ENCODE measurements around the gene METTL24.

The METTL24 gene

DNA sequence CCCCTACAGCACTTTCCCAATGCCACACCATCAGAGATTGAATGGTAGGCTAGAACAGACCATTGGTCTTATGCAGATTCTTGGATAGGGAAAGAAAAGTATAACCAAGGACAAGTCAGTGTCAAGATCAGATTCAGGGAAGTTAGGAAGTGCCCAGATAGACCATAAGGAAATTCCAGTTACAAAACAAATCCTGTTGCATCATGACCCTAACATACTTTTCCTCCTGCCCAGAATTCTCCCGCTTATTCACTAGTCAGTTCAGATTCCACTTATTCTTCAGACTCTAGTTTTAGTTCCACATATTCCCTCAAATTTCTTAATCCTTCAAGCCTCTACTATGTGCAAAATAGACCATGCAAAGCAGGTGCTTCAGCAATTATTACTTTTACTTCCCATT is 20.7 kb downstream of the METTL24 start:
- DNase-seq = no peak

DNA sequence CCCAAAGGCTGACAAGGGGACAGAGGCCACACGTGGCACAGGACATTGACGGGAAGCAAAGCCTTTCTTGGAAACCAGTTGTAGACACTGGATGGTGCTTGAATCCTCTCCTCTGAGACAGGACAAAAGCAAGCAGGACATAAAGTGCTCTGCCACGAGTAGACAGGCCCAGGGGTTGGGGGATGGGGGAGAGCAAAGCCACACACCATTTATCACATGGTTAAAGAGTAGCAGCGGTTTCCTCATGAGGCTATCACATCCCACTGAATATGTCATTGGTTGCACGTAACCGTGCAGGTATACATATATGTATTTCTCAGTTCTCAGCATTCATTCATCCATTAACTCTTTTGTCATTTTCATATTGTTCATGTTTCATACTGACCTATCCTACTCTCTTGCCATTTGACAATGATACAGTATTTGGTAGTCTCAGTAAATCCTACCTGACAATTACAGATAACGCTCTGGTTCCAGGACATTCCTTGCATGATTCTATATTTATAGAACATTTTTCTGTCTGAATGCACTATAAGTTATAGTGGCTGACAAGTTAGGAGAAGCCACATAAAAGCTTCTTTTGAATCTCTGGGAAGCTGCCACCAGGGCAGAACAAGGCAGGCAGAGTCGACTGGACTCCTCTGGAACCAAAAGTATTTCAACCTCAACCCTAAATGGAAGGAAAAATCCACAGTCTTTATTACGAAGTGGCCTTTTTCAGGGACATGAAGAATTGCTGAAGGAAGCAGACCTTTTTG is 23.5 kb downstream of the METTL24 start:
- no peak for DNase-seq

DNA sequence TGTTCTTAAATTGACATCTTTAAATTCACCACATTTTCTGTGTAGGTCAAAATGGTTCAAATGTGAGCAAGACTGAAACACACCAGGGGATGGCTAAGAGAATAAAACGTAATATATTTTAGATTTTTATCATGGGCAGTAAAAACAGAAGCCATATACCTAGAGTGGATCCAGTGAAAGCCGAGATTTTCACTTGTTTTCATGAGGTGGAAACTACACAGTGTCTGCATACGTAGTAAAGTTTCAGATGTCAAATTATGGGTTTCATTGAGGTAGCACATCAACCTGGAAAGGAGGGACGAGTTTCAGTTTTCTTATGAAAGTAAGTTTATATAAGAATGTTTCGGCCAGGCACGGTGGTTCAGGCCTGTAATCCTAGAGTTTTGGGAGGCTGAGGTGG is 25.9 kb downstream of the METTL24 start:
- DNase-seq = no peak

DNA sequence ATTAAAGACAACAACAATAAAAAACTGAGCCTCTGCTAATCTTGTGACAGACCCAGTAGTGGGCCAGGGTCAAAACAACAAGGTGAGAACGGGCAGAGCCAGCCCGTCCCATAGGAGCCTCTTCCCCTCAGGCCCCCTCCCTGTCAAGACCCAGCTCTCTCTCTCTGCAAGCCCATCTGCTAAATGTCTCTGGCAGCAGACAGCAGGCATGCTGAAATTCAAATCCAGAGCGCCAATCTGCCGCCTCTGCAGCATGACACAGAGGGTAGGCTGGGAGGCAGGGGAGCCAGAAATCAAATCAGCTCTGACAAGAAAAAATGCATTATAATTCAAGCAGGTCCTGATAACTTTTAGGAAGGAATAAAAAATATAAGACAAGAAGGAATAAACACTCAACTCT is 26.3 kb downstream of the METTL24 start:
- DNase-seq = peak in 20 of 56 donors; percentile 11 to 69 (median 36)

DNA sequence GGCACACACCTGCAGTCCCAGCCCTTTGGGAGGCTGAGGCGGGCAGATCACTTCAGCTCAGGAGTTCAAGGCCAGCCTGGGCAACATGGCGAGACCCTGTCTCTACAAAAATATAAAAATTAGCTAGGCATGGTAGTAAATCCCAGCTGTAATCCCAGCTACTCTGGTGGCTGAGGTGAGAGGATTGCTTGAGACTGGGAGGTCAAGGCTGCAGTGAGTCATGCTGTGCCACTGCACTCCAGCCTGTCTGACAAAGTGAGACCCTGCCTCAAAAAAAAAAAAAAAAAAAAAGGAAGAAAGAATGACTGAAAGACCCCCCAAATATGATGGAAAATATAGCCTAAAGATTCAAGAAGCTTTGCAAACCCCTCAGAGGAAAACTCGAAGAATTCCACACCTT is 26.8 kb downstream of the METTL24 start:
- no peak for DNase-seq

DNA sequence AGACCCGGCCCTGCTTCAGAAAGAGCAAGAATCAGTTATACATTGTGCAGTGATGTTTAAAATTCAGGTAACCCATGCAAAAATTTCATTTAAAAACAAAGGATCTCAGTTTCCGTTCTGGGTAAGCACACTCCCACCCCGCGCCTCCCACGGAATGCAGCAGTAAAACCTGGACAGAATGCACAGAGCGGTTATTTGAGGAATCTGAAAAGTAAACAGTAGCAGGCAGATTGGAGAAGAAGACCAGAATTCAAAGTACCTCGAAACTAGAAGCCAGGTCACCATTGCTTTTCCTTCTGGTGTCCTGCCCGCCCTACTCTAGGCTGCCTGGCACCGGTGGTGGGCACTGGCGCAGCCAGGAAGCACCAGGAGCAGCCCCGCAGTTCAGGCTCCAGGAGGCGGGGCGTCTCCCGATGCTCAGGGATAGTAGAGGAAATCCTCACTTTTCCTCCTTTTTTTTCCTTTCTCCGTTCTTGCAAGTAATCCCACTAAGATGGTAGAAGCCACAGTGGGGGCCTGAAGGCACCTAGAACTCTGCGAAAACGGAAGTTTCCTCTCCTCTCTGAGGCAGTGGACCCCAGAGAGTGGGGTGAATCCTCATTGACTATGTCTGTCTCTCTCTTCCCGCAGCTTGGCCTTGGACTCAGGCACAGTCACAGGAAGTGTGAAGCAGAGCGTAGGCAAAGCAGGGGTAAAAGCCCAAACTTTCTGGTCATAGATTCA is 28.3 kb downstream of the METTL24 start:
- no peak for DNase-seq

DNA sequence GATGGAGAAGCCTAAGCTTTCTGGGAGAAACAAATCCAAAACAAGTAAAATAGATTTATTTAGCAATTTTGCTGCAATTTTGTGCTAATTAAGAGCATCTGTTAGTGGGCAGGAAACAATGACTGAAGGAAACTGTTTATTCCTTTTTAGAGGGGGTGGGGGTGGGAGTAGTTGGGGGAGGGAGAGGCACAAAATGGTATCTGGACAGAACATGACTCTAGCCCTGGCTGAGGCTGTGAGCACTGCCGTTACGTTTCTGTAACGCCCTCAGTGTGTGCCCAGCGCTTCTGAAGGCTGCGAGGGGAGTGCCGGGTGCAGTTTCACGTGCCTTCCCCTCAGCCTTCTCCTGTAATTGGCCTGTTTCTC is 28.8 kb downstream of the METTL24 start:
- no peak for DNase-seq

DNA sequence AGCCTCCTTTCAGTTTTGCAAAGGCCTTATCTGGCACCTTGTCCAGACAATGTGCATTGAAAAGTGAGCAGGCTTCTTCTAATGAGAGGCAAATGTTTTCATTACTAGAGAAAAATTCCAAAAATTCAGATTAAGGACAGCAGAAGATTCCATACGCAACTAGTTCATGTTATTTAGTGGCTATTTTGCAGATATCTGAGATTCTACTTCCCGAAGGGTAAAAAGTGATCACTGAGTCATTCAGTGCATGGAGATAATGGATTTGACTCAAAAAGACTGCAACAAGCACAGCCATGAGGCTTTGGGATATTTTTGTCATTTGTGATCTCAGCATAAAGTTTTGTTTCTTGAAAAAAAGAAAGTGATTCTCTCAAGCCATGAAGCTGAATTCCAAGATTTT is 29.9 kb downstream of the METTL24 start:
- DNase-seq = no peak

DNA sequence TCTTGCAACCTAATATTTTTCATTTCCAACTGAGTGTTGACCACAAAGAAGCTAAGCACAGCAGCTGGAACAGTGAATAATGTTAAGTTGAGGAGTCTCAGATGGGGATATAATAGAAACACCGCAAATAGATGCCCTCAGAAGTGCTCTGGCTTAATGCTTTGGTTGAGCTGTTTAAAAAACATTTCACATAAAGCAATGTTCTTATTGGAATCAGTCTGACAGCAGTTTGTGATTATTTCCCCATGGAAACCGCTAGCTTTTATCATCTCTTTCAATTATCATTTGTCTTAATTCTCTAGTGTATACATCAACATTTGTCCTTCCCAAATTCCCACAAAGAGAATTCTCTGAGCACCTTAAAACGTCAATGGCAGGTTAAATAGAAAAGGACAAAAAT is 30.8 kb downstream of the METTL24 start:
- DNase-seq = no peak

DNA sequence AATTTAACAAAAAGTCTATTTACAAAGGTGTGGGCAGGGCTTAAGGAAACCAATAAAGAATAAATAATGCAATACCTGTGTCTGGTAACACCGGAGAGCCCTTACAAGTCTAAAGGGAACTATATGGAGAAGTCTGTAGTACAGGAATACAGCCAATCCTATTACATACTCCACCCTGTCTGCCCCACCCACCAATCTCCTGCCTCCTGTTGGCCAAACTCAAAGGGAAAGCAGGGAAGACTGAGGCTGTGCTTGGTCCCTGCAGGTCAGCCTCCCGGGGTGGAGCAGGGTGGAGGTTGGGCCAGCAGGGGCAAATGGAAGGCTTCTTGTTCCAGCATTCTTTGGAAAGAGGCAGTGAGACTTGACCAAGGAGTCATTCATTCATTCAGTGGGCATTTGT is 31.5 kb downstream of the METTL24 start:
- DNase-seq = no peak

DNA sequence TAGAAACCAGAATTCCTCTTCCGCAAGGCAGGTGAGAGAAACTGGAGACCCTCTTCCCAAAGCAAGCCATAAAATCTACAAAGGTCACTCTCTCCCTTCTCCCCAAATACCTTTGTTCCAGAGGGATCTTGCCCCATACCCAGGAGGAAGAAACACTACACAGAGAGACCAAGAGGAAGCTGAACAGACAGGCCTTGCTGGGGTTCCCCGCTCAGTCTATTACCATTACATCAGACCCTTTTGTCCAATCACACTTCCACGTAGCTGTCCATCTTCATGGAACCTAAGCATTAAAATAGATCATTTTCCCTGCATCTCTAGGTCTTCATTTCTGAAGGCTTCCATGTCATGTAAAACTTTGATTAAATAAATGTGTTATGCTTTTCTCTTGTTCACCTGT is 32.1 kb downstream of the METTL24 start:
- DNase-seq = no peak

DNA sequence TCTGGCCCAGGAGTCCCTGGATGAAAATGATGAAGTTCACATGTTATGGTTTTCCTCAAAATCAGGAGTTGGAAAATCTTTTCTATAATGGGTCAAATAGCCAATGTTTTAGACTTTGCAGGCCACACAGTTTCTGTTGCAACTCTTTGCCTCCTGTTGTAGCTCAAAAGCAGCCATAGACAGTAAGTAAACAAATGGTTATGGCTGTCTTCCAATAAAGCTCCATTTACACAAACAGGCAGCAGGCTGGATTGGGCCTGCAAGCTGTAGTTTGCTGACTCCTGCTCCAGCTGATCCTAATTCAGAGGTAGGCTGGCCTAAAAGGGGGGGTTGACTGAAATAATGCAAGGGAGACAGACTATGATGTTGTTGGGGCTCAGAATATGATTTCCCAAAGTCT is 33.0 kb downstream of the METTL24 start:
- DNase-seq = no peak

DNA sequence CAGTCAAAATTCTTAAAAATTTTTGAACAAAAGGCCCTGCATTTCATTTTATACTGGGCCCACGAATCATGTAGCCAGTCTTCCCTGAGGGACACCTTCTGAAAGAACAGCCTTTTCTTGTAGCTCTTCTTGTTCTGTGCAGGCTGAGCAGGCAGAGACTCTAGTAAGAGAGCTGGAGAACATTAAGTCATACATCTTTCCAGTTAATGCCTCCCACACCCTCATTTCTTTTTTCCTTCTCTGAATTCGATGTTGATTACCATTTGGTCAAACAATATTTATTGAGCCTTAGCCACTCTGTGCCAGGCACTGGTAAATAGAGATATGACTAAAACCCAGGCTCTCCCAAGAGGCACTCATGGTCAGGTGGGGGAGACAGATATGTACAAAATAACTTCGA is 33.6 kb downstream of the METTL24 start:
- peak in 1 of 56 donors; percentile 15 for DNase-seq

DNA sequence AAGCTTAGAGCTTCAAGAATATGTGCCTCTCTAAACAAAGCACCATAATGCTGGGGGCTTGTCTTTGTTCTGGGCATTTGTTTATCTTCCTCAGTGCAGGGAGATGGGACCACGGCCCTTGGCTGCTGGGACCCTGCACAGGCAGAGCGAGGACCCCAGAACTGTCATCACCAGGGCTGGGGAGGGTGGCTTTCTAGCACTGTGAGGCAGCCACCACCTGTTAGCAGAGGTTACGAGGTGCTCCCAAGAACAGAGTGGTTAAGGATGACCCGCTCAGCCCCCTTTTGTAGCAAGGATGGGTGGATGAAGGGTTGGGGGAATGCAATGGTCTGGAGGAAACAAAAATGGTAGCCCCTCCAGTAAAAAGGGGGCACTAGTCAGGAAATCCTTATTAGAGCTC is 34.9 kb downstream of the METTL24 start:
- no peak for DNase-seq

DNA sequence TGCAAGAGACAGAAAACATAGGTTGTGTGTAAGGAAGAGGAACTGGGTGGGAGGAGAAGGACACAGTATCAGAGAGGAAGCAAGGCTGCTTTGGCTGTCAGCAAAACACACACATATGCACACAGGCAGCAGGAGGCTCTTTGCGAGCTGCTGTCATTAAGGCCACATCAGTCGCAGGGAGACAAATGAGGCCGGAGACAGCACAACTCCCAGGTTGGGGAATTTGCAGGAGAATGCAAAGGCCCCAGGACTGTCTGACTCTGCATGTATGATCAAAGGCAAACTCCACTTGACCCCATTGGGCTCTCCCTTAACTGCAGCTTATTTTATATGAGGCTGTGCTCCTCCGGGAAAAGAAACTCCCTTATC is 35.3 kb downstream of the METTL24 start:
- no peak for DNase-seq

DNA sequence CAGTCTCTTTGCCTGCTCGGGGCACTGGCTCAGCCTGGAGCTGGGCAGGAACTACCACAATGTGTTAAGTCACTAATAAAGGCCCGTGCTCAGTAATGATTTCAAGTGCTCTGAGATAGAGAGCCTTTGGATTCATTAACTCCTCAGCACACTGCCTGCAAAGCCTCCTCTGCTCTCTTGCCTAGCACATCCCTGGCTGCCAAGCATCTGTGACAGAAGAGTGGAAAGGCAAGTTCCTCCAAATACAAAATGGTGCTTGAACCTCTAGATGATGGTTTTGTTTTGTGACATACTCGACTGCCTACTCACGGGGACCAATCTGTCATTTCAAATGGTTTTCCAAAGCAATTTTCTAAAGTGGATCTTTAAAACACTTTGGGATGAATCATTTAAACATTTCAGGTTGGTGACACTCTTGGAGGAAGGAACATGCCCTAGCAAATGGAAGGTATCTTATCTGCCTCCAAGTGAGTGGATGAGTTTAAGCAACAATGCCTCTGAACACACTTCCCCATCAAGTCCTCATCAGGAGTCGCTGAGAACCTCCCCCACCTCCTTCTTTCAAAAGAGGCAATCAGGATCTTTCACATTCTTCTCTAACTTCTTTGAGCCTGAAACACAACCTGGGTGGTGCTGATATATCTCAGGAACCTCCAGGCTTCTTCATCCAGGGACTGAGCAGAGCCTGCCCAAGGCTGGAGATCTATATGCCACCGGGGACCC is 35.8 kb downstream of the METTL24 start:
- DNase-seq = peak in 13 of 56 donors; percentile 15 to 80 (median 48)

DNA sequence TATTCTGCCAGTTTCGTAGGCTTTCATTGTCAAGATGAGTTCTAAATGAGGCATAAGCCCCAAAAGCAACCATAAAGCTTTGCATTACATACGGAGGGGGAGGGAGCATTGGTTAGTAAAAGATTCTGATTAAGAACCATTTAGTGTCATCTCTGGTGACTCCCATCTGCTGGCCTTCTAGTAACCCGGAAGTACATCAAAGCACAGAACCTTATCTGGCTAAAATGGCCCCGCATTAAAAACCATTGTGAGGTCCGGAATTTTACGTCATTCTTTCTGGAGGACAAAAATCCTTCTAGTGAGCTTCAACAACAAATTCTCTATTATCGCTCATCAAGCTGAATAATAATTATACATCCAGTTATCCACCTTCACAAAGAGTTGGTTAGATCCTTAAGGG is 37.8 kb downstream of the METTL24 start:
- no peak for DNase-seq

DNA sequence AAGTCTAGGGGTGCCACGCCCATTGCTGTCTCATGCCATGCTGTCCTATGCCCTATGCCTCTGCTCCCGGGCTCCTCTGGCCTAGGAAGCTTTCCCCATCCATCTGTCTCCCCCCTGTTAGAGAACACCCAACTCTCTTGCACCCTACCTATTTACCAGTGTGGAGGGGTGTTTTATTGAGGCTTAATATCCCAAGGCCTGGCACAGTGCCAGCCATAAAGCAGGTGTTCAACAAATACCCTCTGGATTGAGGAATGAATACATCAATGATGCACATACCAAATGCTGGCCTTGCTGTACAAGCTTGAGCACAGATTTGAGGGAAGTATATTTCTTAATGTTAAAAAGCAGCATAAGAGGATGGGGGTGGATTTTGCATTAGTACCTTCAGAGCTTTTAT is 38.3 kb downstream of the METTL24 start:
- no peak for DNase-seq

DNA sequence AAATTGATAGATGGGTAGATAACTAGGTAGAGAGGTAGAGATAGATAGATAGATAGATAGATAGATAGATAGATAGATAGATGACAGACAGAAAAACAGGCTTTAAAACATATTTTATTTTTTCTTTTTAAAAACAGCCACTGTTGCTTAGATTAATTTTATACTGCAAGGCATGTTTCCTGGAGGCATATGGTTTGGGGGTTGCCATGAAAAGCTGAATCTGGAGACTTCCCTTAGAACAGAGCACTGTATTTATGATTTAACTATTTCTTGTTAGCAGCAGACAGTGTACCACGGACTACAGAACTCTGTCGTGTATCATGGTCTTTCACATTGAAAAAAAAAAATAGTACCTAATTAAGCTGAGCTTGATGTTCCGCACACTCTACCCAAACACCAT is 38.8 kb downstream of the METTL24 start:
- DNase-seq = no peak

DNA sequence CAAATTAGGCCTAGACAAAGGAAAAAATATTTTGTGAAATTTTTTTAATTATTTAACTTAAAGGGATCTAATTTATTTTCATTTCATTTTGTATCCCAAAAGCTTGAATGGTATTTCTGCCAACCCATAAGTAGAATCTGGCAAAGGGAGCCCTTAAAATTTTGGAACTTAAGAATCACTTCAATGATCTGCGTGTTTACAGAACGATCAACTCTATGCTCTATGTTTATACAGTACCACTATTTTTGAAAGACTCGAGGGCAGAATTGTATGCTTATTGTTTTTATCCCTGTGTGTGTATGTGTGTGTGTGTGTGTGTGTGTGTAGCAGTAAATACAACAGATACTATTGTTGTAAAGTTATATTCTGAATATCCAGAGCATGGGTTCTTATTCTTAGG is 39.2 kb downstream of the METTL24 start:
- DNase-seq = no peak

DNA sequence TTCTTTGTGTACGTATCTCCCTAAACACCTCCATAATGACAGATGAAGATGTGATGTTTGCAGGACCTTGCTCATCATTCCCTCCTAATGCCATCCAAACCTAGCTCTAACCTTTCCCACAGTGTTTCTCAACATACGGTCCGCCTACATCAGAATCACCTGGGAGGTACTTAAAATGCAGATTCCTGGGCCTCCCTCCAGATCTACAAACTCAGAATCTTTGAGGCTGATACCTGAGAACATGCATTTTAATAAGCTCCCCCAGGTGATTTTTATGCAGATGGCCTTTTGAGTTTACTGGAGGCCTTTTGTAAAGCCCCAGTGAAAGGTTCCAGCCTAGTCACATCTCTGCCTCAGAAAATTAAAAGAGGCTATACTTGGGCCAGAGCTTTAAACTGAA is 40.5 kb downstream of the METTL24 start:
- no peak for DNase-seq

DNA sequence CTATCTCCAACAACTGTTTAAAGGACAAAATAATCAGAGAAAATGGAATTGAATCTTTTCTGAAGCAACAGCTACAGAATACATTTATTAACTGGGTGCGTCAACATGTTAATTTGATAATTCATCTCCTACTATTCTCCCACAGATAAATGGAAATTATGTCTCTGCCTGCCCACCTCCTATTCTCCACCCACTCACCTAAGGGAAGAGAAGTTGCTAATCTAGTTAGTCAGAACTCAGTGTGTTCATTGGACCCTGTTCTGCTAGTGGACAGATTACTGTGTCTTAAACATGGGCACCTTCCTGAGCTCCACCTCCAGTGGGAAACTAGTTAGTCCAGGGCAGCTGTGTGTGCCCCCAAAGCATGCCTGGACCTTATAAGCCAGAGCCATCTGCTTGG is 41.0 kb downstream of the METTL24 start:
- peak in 1 of 56 donors; percentile 22 for DNase-seq
